HCT116 (cell line): ENCODE results near the gene NFE2L2. TPM values are rescaled to one million over a fixed set of nuclear protein-coding genes. Genes with fewer than 3 reads are reported as not detected.
A peak's percentile ranks its signal among the peaks of the same experiment; 100 is the strongest.

ENCODE experiments used
- ATAC-seq: fragments of 200-7000 bp; cut with Tn5 transposase; 2 replicates; pipeline ENCODE4 v1.9.1; 2020; ENCODE audit warnings: mild to moderate bottlenecking, moderate library complexity
- BruUV-seq: library from RNA; stranded (reverse); fragments of 400-500 nt; replicated peaks from 2 replicates; lab custom pipeline; 2021; lab: Mats Ljungman, UMichigan
- CTCF ChIA-PET: fragments of 300-600 bp; sonication (Branson Sonifier 250); formaldehyde crosslinking; loops from one replicate; lab custom pipeline; 2021; ENCODE audit warnings: antibody characterized with exemption; lab: Charles Lee
- POLR2A ChIA-PET: fragments of 300-600, 350-600 bp; sonication (Branson Sonifier 250); formaldehyde crosslinking; loops from one replicate; lab custom pipeline; 2021; ENCODE audit warnings: antibody characterized with exemption; lab: Charles Lee
- RAD21 ChIA-PET, 2 experiments: fragments of 300-600 bp; sonication (Branson Sonifier 250); formaldehyde crosslinking; loops; one replicate each; lab custom pipeline; 2023; ENCODE audit warnings: low total read pairs in 2 of 2; ENCODE audit not compliant: uncharacterized antibody in 2 of 2, unreplicated experiment in 2 of 2, low non-redundant PET in 1 of 2; lab: Charles Lee
- DNase-seq: peaks from one replicate; pipeline ENCODE4 v3.0.0-alpha.2; 2010; ENCODE audit warnings: low read depth, low spot score
- H2AFZ ChIP-seq: fragments of 200-600 bp; shearing (Covaris generic), sonication (generic); 2 replicates; pipeline ENCODE4 v1.6.1; 2017; ENCODE audit warnings: low read depth, mixed run types, mixed read lengths, antibody characterized with exemption, low read length; ENCODE audit not compliant: poor library complexity, severe bottlenecking
- H3K27ac ChIP-seq: 2 replicates; pipeline ENCODE4 v1.5.1; 2012; ENCODE audit warnings: low read depth, low read length
- H3K27me3 ChIP-seq: fragments of 200-600 bp; sonication (generic); 2 replicates; pipeline ENCODE4 v1.6.1; 2016; ENCODE audit warnings: mixed run types, low read length, mixed read lengths; ENCODE audit not compliant: insufficient read depth
- H3K36me3 ChIP-seq, 2 experiments: fragments of 200-500 bp in 1 of 2; fragments of 200-600 bp in 1 of 2; sonication (Bioruptor generic) in 1 of 2; sonication (generic) in 1 of 2; 2 replicates each; pipeline versions ENCODE4 v1.5.1 to v1.6.1; 2014 to 2016; ENCODE audit warnings: low read length in 2 of 2, inconsistent platforms in 1 of 2, mixed read lengths in 1 of 2, mixed run types in 1 of 2; ENCODE audit not compliant: insufficient read depth in 2 of 2, control insufficient read depth in 1 of 2
- H3K4me1 ChIP-seq, 2 experiments: fragments of 200-600 bp in 1 of 2; sonication (generic) in 1 of 2; 2 replicates each; pipeline versions ENCODE4 v1.5.1 to v1.6.1; 2012 to 2017; ENCODE audit warnings: low read length in 2 of 2, inconsistent platforms in 1 of 2, mild to moderate bottlenecking in 1 of 2, mixed read lengths in 1 of 2, mixed run types in 1 of 2, moderate library complexity in 1 of 2; ENCODE audit not compliant: insufficient read depth in 2 of 2, control insufficient read depth in 1 of 2
- H3K4me2 ChIP-seq: fragments of 200-600 bp; sonication (generic); 2 replicates; pipeline ENCODE4 v1.6.1; 2017; ENCODE audit warnings: mixed run types, low read length, mixed read lengths
- H3K4me3 ChIP-seq, 2 experiments: fragments of 200-600 bp in 1 of 2; sonication (generic) in 1 of 2; replicated peaks in 1 of 2; 2 replicates each; pipeline ENCODE4 v1.5.1; 2011 to 2016; ENCODE audit warnings: low read length in 2 of 2, control low read depth in 1 of 2, low read depth in 1 of 2, mild to moderate bottlenecking in 1 of 2, mixed read lengths in 1 of 2, mixed run types in 1 of 2
- H3K79me2 ChIP-seq: fragments of 200-600 bp; sonication (generic); 2 replicates; pipeline ENCODE4 v1.6.1; 2017; ENCODE audit warnings: mild to moderate bottlenecking, mixed run types, low read length, moderate library complexity, mixed read lengths; ENCODE audit not compliant: insufficient read depth
- H3K9ac ChIP-seq: fragments of 200-600 bp; sonication (generic); 2 replicates; pipeline ENCODE4 v1.6.1; 2016; ENCODE audit warnings: low read length, mixed read lengths
- H3K9me2 ChIP-seq: fragments of 200-600 bp; sonication (generic), shearing (Covaris generic); 2 replicates; pipeline ENCODE4 v1.6.1; 2017; ENCODE audit warnings: mixed run types, mild to moderate bottlenecking, moderate library complexity; ENCODE audit not compliant: insufficient read depth
- H3K9me3 ChIP-seq, 2 experiments: fragments of 200-500 bp in 1 of 2; fragments of 200-600 bp in 1 of 2; sonication (Bioruptor generic) in 1 of 2; sonication (generic) in 1 of 2; 2 replicates each; pipeline ENCODE4 v1.6.1; 2014 to 2017; ENCODE audit warnings: low read length in 2 of 2, mixed read lengths in 2 of 2, inconsistent platforms in 1 of 2, low read depth in 1 of 2, mild to moderate bottlenecking in 1 of 2, mixed run types in 1 of 2, moderate library complexity in 1 of 2; ENCODE audit not compliant: control insufficient read depth in 1 of 2, insufficient read depth in 1 of 2
- H4K20me1 ChIP-seq: fragments of 200-600 bp; sonication (generic), shearing (Covaris generic); 2 replicates; pipeline ENCODE4 v1.6.1; 2017; ENCODE audit warnings: mixed run types, mild to moderate bottlenecking, moderate library complexity; ENCODE audit not compliant: insufficient read depth
- ATF3 ChIP-seq: IDR thresholded peaks from 2 replicates; pipeline ENCODE4 v1.6.1; 2012
- CBX3 ChIP-seq: IDR thresholded peaks from 2 replicates; pipeline ENCODE4 v1.6.1; 2012; ENCODE audit warnings: low read depth
- EGR1 ChIP-seq: IDR thresholded peaks from 2 replicates; pipeline ENCODE4 v1.6.1; 2012; ENCODE audit warnings: low read depth
- SRF ChIP-seq: IDR thresholded peaks from 2 replicates; pipeline ENCODE4 v1.6.1; 2012; ENCODE audit warnings: low read depth
- ZFX ChIP-seq: fragments of 450-650 bp; IDR thresholded peaks from 2 replicates; pipeline ENCODE4 v1.6.1; 2017
- intact Hi-C: fragments of 100-400 bp; cut with micrococcal nuclease; formaldehyde crosslinking; loops from 2 replicates; pipeline ENCODE4 v1.10.0; 2022
- total RNA-seq: library from RNA; stranded (reverse); gene quantifications from one replicate; pipeline ENCODE4 v1.2.1, GENCODE V29; 2021; ENCODE audit not compliant: unreplicated experiment

NFE2L2 gene
- total RNA-seq, 1 experiment from 2014 or later: 106 TPM

- CTCF ChIA-PET: interaction anchor here (3.0 kb wide), 1 partner anchor 7 kb away, joined by 21 read pairs; no protein-coding TSS in a partner anchor
- H2AFZ ChIP-seq: no peak overlapping the region
- H3K4me3 ChIP-seq: peak overlapping the region; percentile 76 to 83
- peaks cover 0 to 16% of the 10 kb centered on the region in 2 experiments; a peak in 1 of 4 replicates for H3K36me3 ChIP-seq
- ATAC-seq (no peak), DNase-seq (no peak)
- H3K4me2 ChIP-seq: peak overlapping the region; percentile 92
- H3K27ac ChIP-seq: no peak overlapping the region
- POLR2A ChIA-PET: interaction anchor here (3.5 kb wide), 1 partner anchor 96 kb away, joined by 22 read pairs; no protein-coding TSS in a partner anchor
- intact Hi-C loops: loop anchor here (2.0 kb wide), 1 partner anchor 97 kb away; no protein-coding TSS in a partner anchor
- TF ChIP-seq ATF3 (no peak), CBX3 (no peak)
- H4K20me1 ChIP-seq: peaks cover 17% of the 10 kb centered on the region; the same call in 1 of the 2 replicates
- H3K79me2 ChIP-seq: peaks cover 74% of the 10 kb centered on the region
- H3K9me2 ChIP-seq: no peaks in the 10 kb centered on the region
- BruUV-seq: no TSS peak
- no peaks in the 10 kb centered on the region for H3K27me3 ChIP-seq
- H3K9ac ChIP-seq: peak overlapping the region; percentile 98
- RAD21 ChIA-PET: no interaction called here
- no peaks in the 10 kb centered on the region for H3K9me3 ChIP-seq
- peaks cover 28 to 61% of the 10 kb centered on the region in 2 experiments for H3K4me1 ChIP-seq
These were observed 2.4 kb downstream of the NFE2L2 start for GRCh38 chr2:177262092-177262491.

- ChIA-PET CTCF (interaction anchor here (0.7 kb wide), 1 partner anchor 36 kb away, joined by 3 read pairs; no protein-coding TSS in a partner anchor), POLR2A (no interaction called here), RAD21 (no interaction called here)
- Histone ChIP-seq H2AFZ (no peak overlapping the region), H3K27ac (no peak overlapping the region), H3K9me3 (no peaks in the 10 kb centered on the region), H3K4me1 (peaks cover 28 to 63% of the 10 kb centered on the region in 2 experiments), H3K9ac (peak overlapping the region; percentile 98), H3K79me2 (peaks cover 81% of the 10 kb centered on the region), H4K20me1 (peaks cover 17% of the 10 kb centered on the region; the same call in 1 of the 2 replicates), H3K36me3 (peaks cover 0 to 16% of the 10 kb centered on the region in 2 experiments; a peak in 1 of 4 replicates), H3K4me3 (no peak overlapping the region), H3K4me2 (peak overlapping the region; percentile 92), H3K9me2 (no peaks in the 10 kb centered on the region), H3K27me3 (no peaks in the 10 kb centered on the region)
- TF ChIP-seq ATF3 (no peak), SRF (no peak), ZFX (no peak), CBX3 (no peak), EGR1 (no peak)
- intact Hi-C loops: loop anchor here (2.0 kb wide), 1 partner anchor 97 kb away; no protein-coding TSS in a partner anchor
- DNase-seq (no peak), ATAC-seq (no peak)
- no TSS peak for BruUV-seq
These were observed 3.1 kb downstream of the NFE2L2 start for GRCh38 chr2:177261116-177262060.
